GM23248 (cell line): Measurements from ENCODE around the gene CCDC88C. TPM values are rescaled to one million over a fixed set of nuclear protein-coding genes. Genes with fewer than 3 reads are reported as not detected.

ENCODE experiments used
- DNase-seq: peaks from one replicate; pipeline ENCODE4 v3.0.0-alpha.2; 2015
- H2AFZ ChIP-seq: fragments of 200-600 bp; sonication (generic); 2 replicates; pipeline ENCODE4 v1.6.1; 2016; ENCODE audit warnings: antibody characterized with exemption
- H3F3A ChIP-seq: fragments of 200-600 bp; sonication (generic); 2 replicates; pipeline ENCODE4 v1.6.1; 2016; ENCODE audit warnings: mild to moderate bottlenecking, antibody characterized with exemption, mixed run types; ENCODE audit not compliant: insufficient read depth
- H3K27ac ChIP-seq: fragments of 200-600 bp; sonication (generic); 2 replicates; pipeline ENCODE4 v1.5.1; 2016; ENCODE audit warnings: mild to moderate bottlenecking
- H3K27me3 ChIP-seq: fragments of 200-600 bp; sonication (generic); replicated peaks from 2 replicates; pipeline ENCODE4 v1.6.1; 2016; ENCODE audit warnings: mild to moderate bottlenecking; ENCODE audit not compliant: insufficient read depth
- H3K36me3 ChIP-seq: fragments of 200-600 bp; sonication (generic); 2 replicates; pipeline ENCODE4 v1.6.1; 2016; ENCODE audit warnings: low read depth, mild to moderate bottlenecking
- H3K4me1 ChIP-seq: fragments of 200-600 bp; sonication (generic); 2 replicates; pipeline ENCODE4 v1.6.1; 2016; ENCODE audit warnings: mild to moderate bottlenecking; ENCODE audit not compliant: insufficient read depth
- H3K4me2 ChIP-seq: fragments of 200-600 bp; sonication (generic); one replicate; pipeline ENCODE4 v1.6.1; 2016; ENCODE audit warnings: mild to moderate bottlenecking; ENCODE audit not compliant: unreplicated experiment
- H3K4me3 ChIP-seq: fragments of 200-600 bp; sonication (generic); 2 replicates; pipeline ENCODE4 v1.5.1; 2016; ENCODE audit warnings: mild to moderate bottlenecking
- H3K79me2 ChIP-seq: fragments of 200-600 bp; sonication (generic); 2 replicates; pipeline ENCODE4 v1.6.1; 2016; ENCODE audit warnings: mild to moderate bottlenecking; ENCODE audit not compliant: insufficient read depth
- H3K9ac ChIP-seq: fragments of 200-600 bp; sonication (generic); 2 replicates; pipeline ENCODE4 v1.6.1; 2016; ENCODE audit warnings: mild to moderate bottlenecking
- H3K9me2 ChIP-seq: fragments of 200-600 bp; sonication (generic); 2 replicates; pipeline ENCODE4 v1.6.1; 2016; ENCODE audit warnings: mixed run types, mild to moderate bottlenecking, moderate library complexity; ENCODE audit not compliant: insufficient read depth
- H3K9me3 ChIP-seq: fragments of 200-600 bp; sonication (generic); one replicate; pipeline ENCODE4 v1.6.1; 2017; ENCODE audit warnings: low read depth
- H4K20me1 ChIP-seq: fragments of 200-600 bp; sonication (generic); 2 replicates; pipeline ENCODE4 v1.6.0; 2016; ENCODE audit not compliant: insufficient read depth
- EZH2 ChIP-seq: fragments of 200-600 bp; sonication (generic); IDR thresholded peaks from 2 replicates; pipeline ENCODE4 v1.6.1; 2018; ENCODE audit warnings: antibody characterized with exemption, mild to moderate bottlenecking; ENCODE audit not compliant: insufficient read depth, poor library complexity, severe bottlenecking
- EZH2phosphoT487 ChIP-seq: fragments of 200-600 bp; sonication (generic); IDR thresholded peaks from 2 replicates; pipeline ENCODE4 v1.6.1; 2018; ENCODE audit warnings: antibody characterized with exemption, moderate library complexity, mild to moderate bottlenecking, low read depth; ENCODE audit not compliant: insufficient read depth
- WGBS, 2 experiments: methylation state at CpG; one replicate each; pipeline ENCODE4 v1.1.6; 2015 to 2017; ENCODE audit warnings: low lambda C conversion rate in 2 of 2, low coverage in 1 of 2; ENCODE audit errors: missing lambda C conversion rate in 2 of 2; 5-methylcytosine and 5-hydroxymethylcytosine counted together
- in situ Hi-C: fragments of 300-500 bp; cut with MboI; formaldehyde crosslinking; loops from 2 replicates; pipeline ENCODE4 v1.15.0; 2020
- polyA plus RNA-seq: library from polyadenylated mRNA; unstranded; fragments of >200 nt; fragmentation: Nextera tagmentation; extraction: Ambion mirVana; gene quantifications from 2 replicates; pipeline ENCODE4 v1.2.1, GENCODE V29; 2016
- total RNA-seq: library from RNA; depleted of rRNA; stranded (reverse); fragments of >200 nt; shearing (Covaris generic); gene quantifications from 2 replicates; pipeline ENCODE4 v1.2.3, GENCODE V29; 2014

The CCDC88C gene
- total and polyA plus RNA-seq, 2 experiments from 2014 or later: not detected

DNA sequence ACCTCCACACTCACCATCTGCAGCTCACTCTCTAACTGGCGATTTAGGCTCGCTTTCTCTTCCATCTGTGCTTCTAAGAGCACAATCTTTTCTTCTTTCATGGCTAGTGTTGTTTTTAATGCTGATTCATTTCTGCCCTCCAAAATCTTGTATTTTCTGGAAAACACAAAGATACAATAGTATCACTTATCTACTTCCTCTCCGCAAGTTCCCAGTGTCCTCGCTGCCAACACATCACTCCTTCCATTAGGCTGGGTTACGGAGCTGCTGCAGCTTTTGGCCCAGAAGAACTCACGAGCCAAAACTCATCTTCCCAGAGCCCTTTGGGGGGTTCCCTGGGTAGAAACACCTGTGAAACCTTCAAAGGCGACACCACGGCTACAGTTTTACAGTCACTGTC is 109.3 kb downstream of the CCDC88C start:
- Histone ChIP-seq H3K27ac (no peak overlapping the region), H4K20me1 (no peaks in the 10 kb centered on the region), H3K9me3 (no peaks in the 10 kb centered on the region), H3K4me2 (no peak overlapping the region), H3K36me3 (no peaks in the 10 kb centered on the region), H2AFZ (no peak overlapping the region), H3K79me2 (no peaks in the 10 kb centered on the region), H3K27me3 (peaks cover 17% of the 10 kb centered on the region), H3K4me1 (no peaks in the 10 kb centered on the region), H3K9ac (no peak overlapping the region), H3K9me2 (no peaks in the 10 kb centered on the region), H3F3A (no peaks in the 10 kb centered on the region), H3K4me3 (no peak overlapping the region)
- no peak for TF ChIP-seq EZH2phosphoT487
- no peak for TF ChIP-seq EZH2
- 79 to 85% methylated on average over 8 of the region's 8 CpGs for WGBS, 2 experiments
- no peak for DNase-seq
- in situ Hi-C loops: no loop called here

- H2AFZ ChIP-seq: no peak overlapping the region
- no peaks in the 10 kb centered on the region for H3K36me3 ChIP-seq
- H3K4me3 ChIP-seq: no peak overlapping the region
- no peaks in the 10 kb centered on the region for H3K79me2 ChIP-seq
- no peaks in the 10 kb centered on the region for H4K20me1 ChIP-seq
- H3K9me2 ChIP-seq: no peaks in the 10 kb centered on the region
- 36 to 46% methylated on average over 7 of the region's 7 CpGs for WGBS, 2 experiments
- TF ChIP-seq EZH2phosphoT487 (no peak), EZH2 (no peak)
- no peaks in the 10 kb centered on the region for H3F3A ChIP-seq
- in situ Hi-C loops: no loop called here
- no peaks in the 10 kb centered on the region for H3K4me1 ChIP-seq
- no peak overlapping the region for H3K4me2 ChIP-seq
- no peak overlapping the region for H3K27ac ChIP-seq
- peaks cover 17% of the 10 kb centered on the region for H3K27me3 ChIP-seq
- no peak overlapping the region for H3K9ac ChIP-seq
- no peaks in the 10 kb centered on the region for H3K9me3 ChIP-seq
- DNase-seq: no peak
These were observed 110.0 kb downstream of the CCDC88C start for GRCh38 chr14:91307652-91308051.

GRCh38 chr14:91307046-91307445 is 110.6 kb downstream of the CCDC88C start:
- TF ChIP-seq EZH2phosphoT487: no peak
- no peak for TF ChIP-seq EZH2
- 84 to 92% methylated on average over 11 to 12 of the region's 12 CpGs for WGBS, 2 experiments
- in situ Hi-C loops: no loop called here
- no peak for DNase-seq
- Histone ChIP-seq H3K79me2 (no peaks in the 10 kb centered on the region), H3K4me2 (no peak overlapping the region), H3K27ac (no peak overlapping the region), H3K9me2 (no peaks in the 10 kb centered on the region), H3K4me1 (no peaks in the 10 kb centered on the region), H3K27me3 (peaks cover 17% of the 10 kb centered on the region), H3K9me3 (no peaks in the 10 kb centered on the region), H3F3A (no peaks in the 10 kb centered on the region), H2AFZ (no peak overlapping the region), H3K4me3 (no peak overlapping the region), H3K9ac (no peak overlapping the region), H3K36me3 (no peaks in the 10 kb centered on the region), H4K20me1 (no peaks in the 10 kb centered on the region)

GRCh38 chr14:91306547-91306946 is 111.1 kb downstream of the CCDC88C start:
- H3K9ac ChIP-seq: no peak overlapping the region
- no peaks in the 10 kb centered on the region for H3K9me3 ChIP-seq
- H3K36me3 ChIP-seq: no peaks in the 10 kb centered on the region
- H3K27me3 ChIP-seq: peaks cover 17% of the 10 kb centered on the region
- no peaks in the 10 kb centered on the region for H4K20me1 ChIP-seq
- no peaks in the 10 kb centered on the region for H3K79me2 ChIP-seq
- TF ChIP-seq EZH2 (no peak), EZH2phosphoT487 (no peak)
- no peak overlapping the region for H3K4me3 ChIP-seq
- H3K9me2 ChIP-seq: no peaks in the 10 kb centered on the region
- no peak overlapping the region for H3K27ac ChIP-seq
- in situ Hi-C loops: no loop called here
- DNase-seq: no peak
- no peak overlapping the region for H2AFZ ChIP-seq
- H3K4me1 ChIP-seq: no peaks in the 10 kb centered on the region
- H3F3A ChIP-seq: no peaks in the 10 kb centered on the region
- WGBS, 2 experiments: 58 to 67% methylated on average over 3 of the region's 3 CpGs
- no peak overlapping the region for H3K4me2 ChIP-seq
